ENCODE data around the gene MAN2B2.

GRCh38 chr4:6620891-6621555 is 46.0 kb downstream of the MAN2B2 start:
- TF ChIP-seq RARB (CRISPR knock-in tag; IDR thresholded peaks at IDR 0.05) (no peak), GLIS3 (CRISPR knock-in tag; IDR thresholded peaks at IDR 0.05) (no peak), PPARA (CRISPR knock-in tag; IDR thresholded peaks at IDR 0.05; ENCODE audit: borderline replicate concordance) (no peak), ISL1 (CRISPR knock-in tag; IDR thresholded peaks at IDR 0.05) (no peak), ZNF70 (CRISPR knock-in tag; IDR thresholded peaks at IDR 0.05) (no peak)

Data from SK-N-SH treated with all-trans-retinoic acid at 6 μM for 48 hours (cell line).